B cell (primary cell): Measurements from ENCODE around the gene SELENOP. TPM values are rescaled to one million over a fixed set of nuclear protein-coding genes. Genes with fewer than 3 reads are reported as not detected.

ENCODE experiments used
- ATAC-seq: fragments of 200-7000 bp; cut with Tn5 transposase; one replicate; pipeline ENCODE4 v1.10.0; 2021; ENCODE audit warnings: low read depth, mild to moderate bottlenecking, moderate number of reproducible peaks, moderate library complexity
- CTCF ChIA-PET: fragments of 350-600 bp; sonication (Branson Sonifier 250); formaldehyde crosslinking; loops from one replicate; lab custom pipeline; 2021; ENCODE audit warnings: antibody characterized with exemption, inconsistent platforms; lab: Charles Lee
- POLR2A ChIA-PET: fragments of 350-600 bp; sonication (Branson Sonifier 250); formaldehyde crosslinking; loops from one replicate; lab custom pipeline; 2021; ENCODE audit warnings: antibody characterized with exemption; lab: Charles Lee
- DNase-seq: peaks from one replicate; pipeline ENCODE4 v3.0.0; 2013
- H2AFZ ChIP-seq: 2 replicates; pipeline ENCODE4 v1.6.1; 2012; ENCODE audit warnings: mild to moderate bottlenecking, low read depth, low read length; ENCODE audit not compliant: insufficient read depth, poor library complexity, severe bottlenecking
- H3K27ac ChIP-seq, 2 donors: 1 replicate in 1 of 2; 2 replicates in 1 of 2; pipeline ENCODE4 v1.5.1; 2012 to 2013; ENCODE audit warnings: low read length in 2 of 2, mild to moderate bottlenecking in 2 of 2, moderate library complexity in 1 of 2
- H3K27me3 ChIP-seq, 4 experiments: fragments of 200-600 bp in 1 of 4; sonication (generic) in 1 of 4; replicated peaks in 1 of 4; 1 replicate in 2 of 4; 2 replicates in 2 of 4; pipeline versions ENCODE4 v1.6.1 to v1.7.0; 2013 to 2016; ENCODE audit warnings: low read length in 3 of 4, mild to moderate bottlenecking in 2 of 4, mixed read lengths in 1 of 4, moderate library complexity in 1 of 4; ENCODE audit not compliant: insufficient read depth in 4 of 4, control insufficient read depth in 3 of 4; ENCODE audit errors: control extremely low read depth in 1 of 4
- H3K36me3 ChIP-seq, 2 experiments: replicated peaks in 1 of 2; 1 replicate in 1 of 2; 2 replicates in 1 of 2; pipeline versions ENCODE4 v1.6.1 to v1.7.1; 2013; ENCODE audit warnings: low read length in 1 of 2; ENCODE audit not compliant: insufficient read depth in 2 of 2, control insufficient read depth in 1 of 2; ENCODE audit errors: control extremely low read depth in 1 of 2, extremely low read depth in 1 of 2
- H3K4me1 ChIP-seq, 2 donors: fragments of 200-600 bp in 1 of 2; sonication (generic) in 1 of 2; 1 replicate in 1 of 2; 2 replicates in 1 of 2; pipeline versions ENCODE4 v1.5.1 to v1.6.1; 2013 to 2017; ENCODE audit warnings: low read length in 2 of 2; ENCODE audit not compliant: control insufficient read depth in 2 of 2, insufficient read depth in 2 of 2
- H3K4me2 ChIP-seq: replicated peaks from 2 replicates; pipeline ENCODE3; 2012; ENCODE audit warnings: mild to moderate bottlenecking, low read depth, low read length; ENCODE audit not compliant: poor library complexity, severe bottlenecking
- H3K4me3 ChIP-seq, 5 experiments: fragments of 200-600 bp in 1 of 5; sonication (generic) in 1 of 5; 1 replicate in 3 of 5; 2 replicates in 2 of 5; pipeline versions ENCODE4 v1.5.1 to v1.7.0; 2011 to 2016; ENCODE audit warnings: low read length in 4 of 5, mild to moderate bottlenecking in 4 of 5, low read depth in 2 of 5, control low read depth in 1 of 5, moderate library complexity in 1 of 5; ENCODE audit not compliant: insufficient read depth in 1 of 5; ENCODE audit errors: control extremely low read depth in 1 of 5, extremely low read depth in 1 of 5
- H3K79me2 ChIP-seq: fragments of 200-600 bp; sonication (generic); one replicate; pipeline ENCODE4 v1.6.0; 2016; ENCODE audit warnings: low read length; ENCODE audit not compliant: control insufficient read depth, insufficient read depth
- H3K9ac ChIP-seq: fragments of 200-600 bp; sonication (generic); 2 replicates; pipeline ENCODE4 v1.6.1; 2017; ENCODE audit warnings: mild to moderate bottlenecking, low read length, moderate library complexity
- H3K9me3 ChIP-seq, 3 donors: one replicate each; pipeline versions ENCODE4 v1.6.1 to v1.7.1; 2013; ENCODE audit warnings: low read length in 2 of 3; ENCODE audit not compliant: control insufficient read depth in 2 of 3, insufficient read depth in 1 of 3; ENCODE audit errors: control extremely low read depth in 1 of 3
- H4K20me1 ChIP-seq: 2 replicates; pipeline ENCODE4 v1.6.0; 2012; ENCODE audit warnings: mild to moderate bottlenecking, low read length; ENCODE audit not compliant: insufficient read depth, control insufficient read depth, poor library complexity, severe bottlenecking
- H3K27ac Mint-ChIP-seq: one replicate; pipeline ENCODE4 v1.8.0; 2021; ENCODE audit warnings: mixed read lengths
- H3K27me3 Mint-ChIP-seq: one replicate; pipeline ENCODE4 v1.8.0; 2021; ENCODE audit warnings: mixed read lengths
- H3K4me1 Mint-ChIP-seq: one replicate; pipeline ENCODE4 v1.8.0; 2021; ENCODE audit warnings: mixed read lengths
- H3K4me3 Mint-ChIP-seq: one replicate; pipeline ENCODE4 v1.8.0; 2021; ENCODE audit warnings: mixed read lengths
- H3K9me3 Mint-ChIP-seq: one replicate; pipeline ENCODE4 v1.8.0; 2022; ENCODE audit warnings: mixed read lengths; ENCODE audit not compliant: insufficient read depth
- EZH2 ChIP-seq: IDR thresholded peaks from 2 replicates; pipeline ENCODE4 v1.6.1; 2012; ENCODE audit warnings: borderline replicate concordance, low read depth, mild to moderate bottlenecking, moderate library complexity, low read length; ENCODE audit not compliant: insufficient read depth, poor library complexity, severe bottlenecking
- WGBS: methylation state at CpG from one replicate; pipeline ENCODE4 v1.1.5; 2013; ENCODE audit warnings: missing lambda C conversion rate; ENCODE audit not compliant: insufficient coverage; 5-methylcytosine and 5-hydroxymethylcytosine counted together
- intact Hi-C: fragments of 100-400 bp; cut with micrococcal nuclease; formaldehyde crosslinking; loops from one replicate; pipeline ENCODE4 v1.10.0; 2022
- polyA plus RNA-seq: library from polyadenylated mRNA; depleted of rRNA; stranded (reverse); fragments of >200 nt; gene quantifications from 2 replicates; pipeline ENCODE4 v1.2.3, GENCODE V29; 2012
- total RNA-seq, 2 donors: library from RNA; stranded (reverse); fragments of 120-200 nt in 1 of 2; gene quantifications; 1 replicate in 1 of 2; 2 replicates in 1 of 2; pipeline versions ENCODE4 v1.2.3 to v1.2.4, GENCODE V29; 2013 to 2022
- TF ChIP-seq, protein P1 (sequence below): fragments of 200-600 bp; IDR thresholded peaks from one replicate; pipeline ENCODE4 v1.8.0; 2022; ENCODE audit warnings: antibody characterized with exemption, mild to moderate bottlenecking

SELENOP gene
- total and polyA plus RNA-seq, 2 donors (not counting 1 experiment from before 2014, with no cell fraction given) = 0.12 TPM; not detected in 1

DNA sequence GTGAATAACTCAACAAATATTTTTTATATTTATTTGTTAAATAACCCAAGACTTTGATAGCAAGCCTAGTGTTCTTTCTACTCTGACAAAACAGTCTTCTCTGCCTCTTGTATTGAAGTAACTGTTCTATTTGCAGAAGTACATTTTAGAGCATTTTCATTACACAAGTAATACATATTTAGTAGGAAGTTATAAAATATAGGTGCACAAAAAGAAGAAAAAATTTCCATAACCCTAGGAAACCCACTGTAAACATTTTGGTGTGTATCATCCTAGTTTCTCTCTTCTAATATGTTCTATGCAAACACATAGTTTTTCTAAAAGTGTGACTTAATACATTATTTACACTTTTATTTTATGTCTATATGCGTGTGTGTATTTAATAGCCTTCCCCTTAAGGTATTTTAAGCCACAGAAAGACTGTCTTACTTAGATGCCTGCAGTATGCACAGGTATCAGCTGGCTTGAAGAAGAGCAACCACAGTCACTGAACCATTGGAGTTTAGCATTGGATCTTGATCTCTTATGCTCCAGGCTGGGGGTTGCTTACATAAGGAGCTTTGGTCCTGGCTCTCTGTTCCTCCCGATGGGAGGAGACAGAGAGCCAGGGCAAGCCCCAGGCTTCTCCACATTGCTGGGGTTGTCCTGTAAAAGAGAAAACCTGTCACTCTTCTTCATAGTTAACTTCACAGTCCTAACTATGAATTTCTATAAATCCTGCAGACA lies 3.8 kb downstream of the SELENOP start:
- POLR2A ChIA-PET = no interaction called here
- no peaks in the 10 kb centered on the region for H3K36me3 ChIP-seq
- no peak overlapping the region for H3K27ac Mint-ChIP-seq
- no peaks in the 10 kb centered on the region for H3K27me3 ChIP-seq
- no peak overlapping the region for H3K27ac ChIP-seq
- 100% methylated on average over 1 of the region's 2 CpGs for WGBS
- H3K4me3 Mint-ChIP-seq = no peak overlapping the region
- intact Hi-C loops = no loop called here
- ATAC-seq (no peak), DNase-seq (no peak)
- H3K9me3 ChIP-seq = no peaks in the 10 kb centered on the region
- no peak overlapping the region for H3K9ac ChIP-seq
- H2AFZ ChIP-seq = no peak overlapping the region
- H3K9me3 Mint-ChIP-seq = no peaks in the 10 kb centered on the region
- H3K79me2 ChIP-seq = no peaks in the 10 kb centered on the region
- no peaks in the 10 kb centered on the region for H3K27me3 Mint-ChIP-seq
- H4K20me1 ChIP-seq = no peaks in the 10 kb centered on the region
- H3K4me3 ChIP-seq = no peak overlapping the region
- CTCF ChIA-PET = no interaction called here
- H3K4me1 ChIP-seq = no peaks in the 10 kb centered on the region
- TF ChIP-seq EZH2 = no peak
- TF ChIP-seq, protein P1, sequence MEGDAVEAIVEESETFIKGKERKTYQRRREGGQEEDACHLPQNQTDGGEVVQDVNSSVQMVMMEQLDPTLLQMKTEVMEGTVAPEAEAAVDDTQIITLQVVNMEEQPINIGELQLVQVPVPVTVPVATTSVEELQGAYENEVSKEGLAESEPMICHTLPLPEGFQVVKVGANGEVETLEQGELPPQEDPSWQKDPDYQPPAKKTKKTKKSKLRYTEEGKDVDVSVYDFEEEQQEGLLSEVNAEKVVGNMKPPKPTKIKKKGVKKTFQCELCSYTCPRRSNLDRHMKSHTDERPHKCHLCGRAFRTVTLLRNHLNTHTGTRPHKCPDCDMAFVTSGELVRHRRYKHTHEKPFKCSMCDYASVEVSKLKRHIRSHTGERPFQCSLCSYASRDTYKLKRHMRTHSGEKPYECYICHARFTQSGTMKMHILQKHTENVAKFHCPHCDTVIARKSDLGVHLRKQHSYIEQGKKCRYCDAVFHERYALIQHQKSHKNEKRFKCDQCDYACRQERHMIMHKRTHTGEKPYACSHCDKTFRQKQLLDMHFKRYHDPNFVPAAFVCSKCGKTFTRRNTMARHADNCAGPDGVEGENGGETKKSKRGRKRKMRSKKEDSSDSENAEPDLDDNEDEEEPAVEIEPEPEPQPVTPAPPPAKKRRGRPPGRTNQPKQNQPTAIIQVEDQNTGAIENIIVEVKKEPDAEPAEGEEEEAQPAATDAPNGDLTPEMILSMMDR = no peak
- no peak overlapping the region for H3K4me2 ChIP-seq
- H3K4me1 Mint-ChIP-seq = no peaks in the 10 kb centered on the region

DNA sequence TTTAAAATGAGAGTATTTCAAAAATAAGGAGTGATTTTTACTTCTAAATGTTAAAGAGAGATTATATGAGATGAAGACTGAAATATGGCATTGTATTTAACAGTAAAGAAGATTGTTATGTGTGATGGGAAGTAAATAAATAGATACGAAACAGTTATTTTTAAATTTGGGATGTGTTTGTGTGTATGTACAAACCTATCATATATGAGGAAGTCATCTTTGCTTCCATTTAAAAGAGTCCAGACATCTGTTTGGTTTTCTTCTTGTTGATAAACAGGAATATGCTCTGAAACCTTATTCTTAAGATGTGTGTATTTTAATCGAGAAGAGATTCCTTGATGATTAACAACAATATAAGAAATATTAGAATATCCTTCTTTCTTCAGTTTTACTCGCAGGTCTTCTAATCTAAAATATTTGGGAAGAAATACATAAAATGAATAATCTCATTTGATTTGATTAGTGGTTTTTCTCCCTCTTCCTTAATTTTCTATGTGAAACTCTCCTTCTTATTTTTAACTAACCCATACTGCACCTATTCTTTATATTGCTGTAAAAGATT lies 4.9 kb downstream of the SELENOP start:
- H3K27ac Mint-ChIP-seq = no peak overlapping the region
- no peak for TF ChIP-seq EZH2
- TF ChIP-seq, protein P1 = no peak
- intact Hi-C loops = no loop called here
- H3K27ac ChIP-seq = no peak overlapping the region
- H3K4me3 ChIP-seq = no peak overlapping the region
- H3K79me2 ChIP-seq = no peaks in the 10 kb centered on the region
- H3K4me1 ChIP-seq = no peaks in the 10 kb centered on the region
- no peak overlapping the region for H2AFZ ChIP-seq
- H3K27me3 ChIP-seq = no peaks in the 10 kb centered on the region
- H3K9ac ChIP-seq = no peak overlapping the region
- DNase-seq (no peak), ATAC-seq (no peak)
- no peaks in the 10 kb centered on the region for H3K36me3 ChIP-seq
- H3K27me3 Mint-ChIP-seq = no peaks in the 10 kb centered on the region
- no peak overlapping the region for H3K4me3 Mint-ChIP-seq
- CTCF ChIA-PET = no interaction called here
- H4K20me1 ChIP-seq = no peaks in the 10 kb centered on the region
- WGBS = no CpG with 5 or more reads among the region's 3 CpGs
- no peaks in the 10 kb centered on the region for H3K9me3 Mint-ChIP-seq
- H3K4me1 Mint-ChIP-seq = no peaks in the 10 kb centered on the region
- POLR2A ChIA-PET = no interaction called here
- no peak overlapping the region for H3K4me2 ChIP-seq
- no peaks in the 10 kb centered on the region for H3K9me3 ChIP-seq
